HL-60/S4 treated with phorbol 12-myristate 13-acetate at 8.2 ng/mL for 4 days and 3 days (cell line): ENCODE data around the gene SOAT2.
"Not testable (repeated sequence)": the region's sequence is repeated elsewhere in the genome, so short reads cannot be mapped to it uniquely, and the experiment has no call there.

ENCODE experiments used
- in situ Hi-C: fragments of 300-500 bp; cut with MboI; formaldehyde crosslinking; loops from 2 replicates; pipeline ENCODE4 v1.15.0; 2022; ENCODE audit warnings: low sequenced_read_pairs

The SOAT2 gene

DNA sequence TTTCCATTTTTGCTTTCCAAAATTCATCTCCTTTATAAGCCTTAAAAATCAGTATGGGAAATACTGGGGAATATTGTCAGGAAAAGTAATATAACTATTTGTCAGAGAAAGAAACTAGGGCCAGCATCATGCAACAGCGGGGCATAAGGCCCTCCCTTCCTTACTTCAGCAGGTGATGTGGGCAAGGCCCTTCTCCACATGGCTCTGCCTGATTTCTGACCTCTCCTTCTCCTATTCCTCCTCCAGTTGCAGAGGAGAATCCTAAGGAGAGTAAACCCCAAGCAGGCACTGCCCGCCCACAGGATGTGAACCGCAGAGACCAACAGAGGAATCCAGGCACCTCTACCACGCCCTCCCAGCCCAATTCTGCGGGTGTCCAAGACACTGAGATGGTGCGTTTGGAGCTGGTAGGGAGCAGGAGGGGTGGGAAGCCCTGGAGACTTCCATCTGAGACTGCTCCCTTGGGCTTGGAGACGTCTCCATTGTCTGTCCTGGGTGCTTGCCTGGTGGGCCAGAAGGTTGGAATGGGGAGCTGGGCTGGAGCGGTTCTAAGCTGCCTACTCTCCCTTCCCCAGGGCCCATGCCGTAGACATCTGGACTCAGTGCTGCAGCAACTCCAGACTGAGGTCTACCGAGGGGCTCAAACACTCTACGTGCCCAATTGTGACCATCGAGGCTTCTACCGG, 2.7 kb upstream of the SOAT2 start:
- in situ Hi-C loops, result no loop called here

- in situ Hi-C loops, result no loop called here
Measured at GRCh38 chr12:53101266-53101665, 2.0 kb upstream of the SOAT2 start.

DNA sequence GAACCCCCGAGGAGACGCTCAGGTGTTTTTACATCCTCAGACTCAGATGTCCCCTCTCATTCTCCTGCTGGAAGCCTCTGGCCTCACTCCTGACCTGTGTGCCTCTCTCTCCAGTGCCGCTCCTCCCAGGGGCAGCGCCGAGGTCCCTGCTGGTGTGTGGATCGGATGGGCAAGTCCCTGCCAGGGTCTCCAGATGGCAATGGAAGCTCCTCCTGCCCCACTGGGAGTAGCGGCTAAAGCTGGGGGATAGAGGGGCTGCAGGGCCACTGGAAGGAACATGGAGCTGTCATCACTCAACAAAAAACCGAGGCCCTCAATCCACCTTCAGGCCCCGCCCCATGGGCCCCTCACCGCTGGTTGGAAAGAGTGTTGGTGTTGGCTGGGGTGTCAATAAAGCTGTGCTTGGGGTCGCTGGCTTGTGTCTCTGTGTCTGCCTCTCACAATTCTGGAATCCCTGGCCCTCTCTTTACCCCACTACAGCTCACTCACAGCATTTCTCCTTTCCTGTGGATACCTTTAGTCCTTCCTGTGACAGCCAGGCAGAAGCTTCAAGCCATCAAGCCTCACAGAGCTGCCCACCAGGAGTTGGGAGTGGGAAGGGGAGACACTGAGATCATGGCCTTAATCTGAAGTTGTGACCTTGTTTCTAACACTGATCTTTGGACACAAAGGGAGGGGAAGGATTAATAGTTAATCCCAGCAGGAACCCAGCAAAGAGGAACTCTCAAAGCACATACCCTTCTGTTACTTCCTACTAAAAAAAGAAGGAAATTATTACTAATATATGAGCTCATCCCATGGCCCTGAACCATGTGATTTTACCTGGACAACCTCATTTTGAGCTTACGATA, 1.1 kb upstream of the SOAT2 start:
- in situ Hi-C loops, result no loop called here

DNA sequence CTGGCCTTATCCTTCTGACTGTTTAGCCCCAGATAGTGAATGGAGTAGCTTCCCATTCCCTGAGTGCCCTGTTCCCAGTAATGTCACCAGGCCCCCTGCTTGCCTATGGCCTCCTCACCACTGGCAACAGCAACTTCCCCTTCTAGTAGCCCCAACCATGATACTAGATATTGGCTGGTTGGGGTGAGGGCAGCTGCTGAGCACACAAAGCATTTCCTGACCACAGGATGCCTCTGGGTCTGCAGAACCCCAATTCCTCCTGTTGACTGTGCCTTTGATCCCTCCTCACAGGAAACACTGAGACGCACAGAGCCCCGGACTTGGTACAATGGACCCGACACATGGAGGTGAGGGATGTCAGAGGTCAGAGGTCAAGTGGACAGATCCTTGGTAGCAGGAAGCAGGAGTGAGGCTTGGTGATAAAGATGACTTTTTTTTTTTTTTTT, 597 bp downstream of the SOAT2 start:
- in situ Hi-C loops, result no loop called here

DNA sequence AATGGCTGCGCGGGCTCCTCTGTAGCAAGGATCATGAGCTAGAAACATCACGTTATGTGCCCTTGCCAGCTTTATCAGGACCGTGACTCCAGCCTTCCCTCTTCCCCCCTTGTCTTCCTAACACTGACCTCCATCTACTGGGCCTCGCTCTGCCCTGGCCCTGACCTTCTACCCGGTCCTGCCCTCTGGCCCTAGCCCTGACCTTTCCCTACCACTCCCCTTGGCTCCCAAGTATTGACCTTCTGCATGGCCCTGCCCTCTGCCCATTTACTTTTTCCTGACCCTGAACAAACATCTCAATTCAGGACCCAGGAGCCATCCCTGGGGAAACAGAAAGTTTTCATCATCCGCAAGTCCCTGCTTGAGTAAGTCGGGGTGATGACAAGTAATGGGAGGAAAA, 2.0 kb downstream of the SOAT2 start:
- in situ Hi-C loops, result no loop called here

DNA sequence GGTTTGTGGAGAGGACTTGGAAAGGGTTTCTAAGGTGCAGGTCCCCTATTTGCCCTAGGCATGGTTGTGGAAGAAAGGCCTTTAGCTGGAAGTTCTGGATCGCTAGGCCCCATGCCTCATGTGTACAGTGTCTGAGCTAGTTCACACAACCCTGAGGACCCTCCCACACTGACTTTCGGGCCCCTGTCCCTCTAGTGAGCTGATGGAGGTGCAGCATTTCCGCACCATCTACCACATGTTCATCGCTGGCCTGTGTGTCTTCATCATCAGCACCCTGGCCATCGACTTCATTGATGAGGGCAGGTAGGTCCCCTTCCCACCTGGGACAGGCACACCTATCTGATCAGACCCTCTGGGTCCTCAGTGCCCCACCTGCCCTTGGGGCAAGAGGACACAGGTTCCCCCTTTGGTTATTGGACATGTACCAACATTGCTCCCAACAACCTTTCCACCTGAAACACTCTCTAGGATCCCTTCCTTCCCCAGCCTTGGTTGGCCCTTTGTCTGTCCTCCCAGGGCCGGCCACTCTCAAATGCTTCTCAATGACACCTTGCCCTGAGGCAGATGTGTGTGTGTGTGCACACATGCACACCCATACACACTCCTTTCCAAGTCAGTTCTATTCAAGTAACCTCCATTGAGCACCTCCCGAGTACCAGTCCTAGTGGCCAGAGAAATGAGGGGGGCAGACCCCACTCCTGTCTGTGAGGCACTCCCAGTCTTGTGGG, 2.6 kb downstream of the SOAT2 start:
- in situ Hi-C loops, result no loop called here

GRCh38 chr12:53107122-53107521, 3.8 kb downstream of the SOAT2 start:
- in situ Hi-C loops, result no loop called here

DNA sequence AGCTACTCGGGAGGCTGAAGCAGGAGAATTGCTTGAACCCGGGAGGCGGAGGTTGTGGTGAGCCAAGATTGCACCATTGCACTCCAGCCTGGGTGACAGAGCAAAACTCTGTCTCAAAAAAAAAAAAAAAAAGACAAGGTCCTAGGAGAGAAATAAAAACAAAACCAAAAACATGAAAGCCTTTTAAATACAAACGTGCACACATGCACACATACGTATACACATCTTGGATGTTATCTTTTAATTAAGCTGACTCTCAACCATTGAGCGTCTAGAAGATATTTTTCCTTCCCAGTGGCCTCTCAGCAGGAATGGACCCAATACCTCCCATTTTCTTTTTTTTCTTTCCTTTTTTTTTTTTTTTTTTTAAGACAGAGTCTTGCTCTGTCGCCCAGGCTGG, 9.1 kb downstream of the SOAT2 start:
- in situ Hi-C loops, result not testable (repeated sequence)

- in situ Hi-C loops, result no loop called here
Measured at GRCh38 chr12:53113136-53113705, 9.9 kb downstream of the SOAT2 start.

DNA sequence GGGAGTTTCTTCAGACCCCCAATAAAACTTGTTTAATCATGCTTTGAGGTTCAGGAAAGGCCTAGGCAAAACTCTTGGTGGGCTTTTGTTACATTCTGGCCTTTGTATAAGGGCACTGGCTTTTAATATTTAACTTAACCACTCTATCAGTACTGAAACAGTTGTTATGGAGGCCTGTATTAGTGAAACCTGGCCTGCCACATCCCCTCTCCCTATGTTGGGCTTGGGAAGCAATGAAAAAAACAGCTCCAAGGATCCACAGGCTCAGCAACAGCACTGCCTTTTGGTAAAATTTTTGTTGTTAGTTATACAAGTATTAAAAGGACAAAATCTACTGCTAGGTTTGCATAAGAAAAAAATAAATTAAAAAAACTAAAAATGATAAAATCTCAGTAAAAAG, 10.7 kb downstream of the SOAT2 start:
- in situ Hi-C loops, result no loop called here

- in situ Hi-C loops, result no loop called here
Measured at GRCh38 chr12:53115112-53115890, 12.0 kb downstream of the SOAT2 start.

- in situ Hi-C loops, result no loop called here
Measured at GRCh38 chr12:53115891-53116648, 12.8 kb downstream of the SOAT2 start.

DNA sequence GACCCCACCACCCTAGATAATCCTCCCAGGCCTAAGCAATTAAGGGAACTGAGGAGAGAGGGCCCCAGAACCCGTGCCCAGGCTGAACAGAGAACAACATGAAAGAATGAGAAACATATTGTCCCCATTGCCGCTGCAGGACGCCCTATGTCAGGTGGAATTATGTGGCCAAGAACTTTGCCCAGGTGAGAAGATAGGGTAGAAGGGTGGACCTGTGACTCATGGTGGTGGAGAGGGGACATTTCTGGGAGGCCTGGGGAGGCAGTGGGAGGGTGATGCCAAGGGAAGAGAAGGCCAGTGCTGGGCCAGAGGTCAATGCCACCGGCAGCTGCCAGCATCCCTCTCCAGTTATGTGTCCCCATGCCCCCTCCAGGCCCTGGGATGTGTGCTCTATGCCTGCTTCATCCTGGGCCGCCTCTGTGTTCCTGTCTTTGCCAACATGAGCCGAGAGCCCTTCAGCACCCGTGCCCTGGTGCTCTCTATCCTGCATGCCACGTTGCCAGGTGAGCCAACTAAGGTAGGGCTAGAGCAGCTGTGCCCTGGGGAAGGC, 15.5 kb downstream of the SOAT2 start:
- in situ Hi-C loops, result no loop called here

DNA sequence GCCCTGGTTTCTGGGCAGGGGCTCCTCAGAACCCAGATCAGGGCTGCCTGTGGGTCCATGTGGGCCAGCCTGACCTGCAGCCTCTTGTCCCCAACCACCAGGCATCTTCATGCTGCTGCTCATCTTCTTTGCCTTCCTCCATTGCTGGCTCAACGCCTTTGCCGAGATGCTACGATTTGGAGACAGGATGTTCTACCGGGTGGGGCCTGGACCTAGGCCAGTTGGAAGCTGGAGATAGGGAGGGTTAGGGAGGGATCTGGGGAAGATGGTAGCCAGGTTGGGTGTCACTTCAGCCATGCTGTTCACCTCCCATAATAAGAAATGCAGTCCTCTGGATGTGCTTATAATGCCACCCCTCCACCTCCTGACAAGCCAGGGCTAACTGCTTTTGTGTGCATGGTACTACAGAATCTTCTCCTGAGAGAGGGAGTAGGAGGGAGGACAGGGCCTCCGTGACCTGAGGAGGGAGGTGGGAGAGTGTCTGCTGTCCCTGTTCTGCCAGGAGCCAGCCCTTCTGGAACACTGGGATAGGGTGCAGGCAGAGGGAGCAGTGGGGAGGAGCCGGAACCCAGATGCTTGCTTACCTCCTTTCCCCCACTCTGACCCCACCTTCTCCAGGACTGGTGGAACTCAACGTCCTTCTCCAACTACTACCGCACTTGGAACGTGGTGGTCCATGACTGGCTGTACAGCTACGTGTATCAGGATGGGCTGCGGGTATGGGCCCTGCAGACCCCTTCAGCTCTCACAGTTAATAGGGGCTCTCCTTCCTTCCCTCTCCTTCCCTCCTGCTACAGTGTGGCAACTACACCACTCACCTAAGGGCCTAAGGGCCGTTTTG, 17.6 kb downstream of the SOAT2 start:
- in situ Hi-C loops, result no loop called here

GRCh38 chr12:53122961-53123468, 19.7 kb downstream of the SOAT2 start:
- in situ Hi-C loops, result no loop called here

DNA sequence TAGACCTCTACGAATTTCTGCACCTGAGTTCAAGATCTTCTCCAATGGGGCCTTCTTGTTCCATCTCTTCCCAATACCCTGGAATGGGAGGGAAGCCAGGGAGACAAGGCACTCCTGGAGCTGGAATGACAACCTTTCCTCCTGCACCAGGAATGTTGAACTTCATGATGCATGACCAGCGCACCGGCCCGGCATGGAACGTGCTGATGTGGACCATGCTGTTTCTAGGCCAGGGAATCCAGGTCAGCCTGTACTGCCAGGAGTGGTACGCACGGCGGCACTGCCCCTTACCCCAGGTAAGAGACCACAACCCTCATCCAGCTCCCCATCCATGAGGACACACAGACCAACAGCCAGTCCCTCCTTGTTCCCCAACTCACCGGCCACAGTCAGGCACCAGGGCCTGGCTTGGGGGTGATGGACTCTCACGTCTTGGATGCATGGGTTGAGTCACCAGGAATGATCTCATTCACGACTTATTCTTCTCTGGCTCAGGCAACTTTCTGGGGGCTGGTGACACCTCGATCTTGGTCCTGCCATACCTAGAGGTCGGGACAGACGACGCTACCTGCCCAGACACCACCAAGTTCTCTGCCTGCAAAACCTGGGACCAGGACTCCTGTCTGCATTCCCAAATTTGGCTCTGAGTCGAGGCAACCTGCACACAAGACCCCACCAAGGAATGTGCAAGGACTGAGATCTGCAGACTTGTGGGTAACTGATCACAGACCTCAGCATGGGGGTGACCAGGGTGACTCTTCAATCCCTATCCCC, 20.5 kb downstream of the SOAT2 start:
- in situ Hi-C loops, result no loop called here

DNA sequence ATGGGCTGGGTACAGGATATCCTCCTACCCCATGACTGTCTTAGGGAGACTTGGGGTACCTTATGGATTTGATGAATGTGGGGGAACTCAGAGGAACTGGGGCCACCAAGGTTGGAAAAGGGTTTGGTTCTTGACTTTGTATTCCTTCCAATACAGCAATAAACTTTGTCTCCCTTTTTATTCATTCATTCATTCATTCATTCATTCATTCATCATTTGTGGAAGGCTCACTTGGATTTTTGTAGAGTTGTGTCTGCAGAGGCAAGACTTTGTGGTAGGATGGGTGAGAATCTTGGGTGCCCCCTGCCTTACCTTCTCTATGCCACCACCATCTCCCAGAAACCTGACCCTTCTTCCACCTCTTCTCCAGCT, 21.1 kb downstream of the SOAT2 start:
- in situ Hi-C loops, result no loop called here

- in situ Hi-C loops, result no loop called here
Measured at GRCh38 chr12:53127169-53127568, 23.9 kb downstream of the SOAT2 start.
